HG03520 (cell line): Measurements from ENCODE around the gene BRI3.

Source experiments
- ATAC-seq: cut with Tn5 transposase; IDR thresholded peaks from one replicate; pipeline ENCODE4 v1.9.1; 2021; ENCODE audit warnings: mild to moderate bottlenecking, moderate library complexity; ENCODE audit not compliant: unreplicated experiment

Gene BRI3

GRCh38 chr7:98251601-98252424 is 29.7 kb upstream of the BRI3 start, which contains the start of gene TECPR1:
Gene TECPR1, minus strand, starts transcription at chr7:98252232. Its CDS starts 6,086 bp downstream, at chr7:98246146.
- ATAC-seq: peak; percentile 98

- no peak for ATAC-seq
Measured at GRCh38 chr7:98252425-98253054, 28.9 kb upstream of the BRI3 start.

GRCh38 chr7:98254516-98254915 is 27.0 kb upstream of the BRI3 start:
- ATAC-seq: no peak

GRCh38 chr7:98254951-98255610 is 26.4 kb upstream of the BRI3 start:
- ATAC-seq: no peak

- no peak for ATAC-seq
Measured at GRCh38 chr7:98256431-98256830, 25.1 kb upstream of the BRI3 start.

GRCh38 chr7:98257701-98258100 is 23.8 kb upstream of the BRI3 start:
- no peak for ATAC-seq

GRCh38 chr7:98265841-98266271 is 15.6 kb upstream of the BRI3 start:
- no peak for ATAC-seq

GRCh38 chr7:98266840-98267239 is 14.6 kb upstream of the BRI3 start:
- ATAC-seq: no peak

GRCh38 chr7:98267303-98267702 is 14.2 kb upstream of the BRI3 start:
- no peak for ATAC-seq

GRCh38 chr7:98276241-98276761 is 5.2 kb upstream of the BRI3 start:
- ATAC-seq: no peak

- no peak for ATAC-seq
Measured at GRCh38 chr7:98278408-98278807, 3.1 kb upstream of the BRI3 start.

- no peak for ATAC-seq
Measured at GRCh38 chr7:98278936-98279335, 2.5 kb upstream of the BRI3 start.

GRCh38 chr7:98280296-98280695 is 1.2 kb upstream of the BRI3 start:
- no peak for ATAC-seq

- peak; percentile 20 for ATAC-seq
Measured at GRCh38 chr7:98281757-98282606, 496 bp downstream of the BRI3 start.

GRCh38 chr7:98282703-98283102 is 1.2 kb downstream of the BRI3 start:
- ATAC-seq: no peak

- ATAC-seq: no peak
Measured at GRCh38 chr7:98283127-98283886, 1.8 kb downstream of the BRI3 start.

- ATAC-seq: no peak
Measured at GRCh38 chr7:98283887-98284222, 2.4 kb downstream of the BRI3 start.

GRCh38 chr7:98284335-98285036 is 3.0 kb downstream of the BRI3 start:
- ATAC-seq: no peak
